Astrocyte (in vitro differentiated cells and primary cell): ENCODE data around the gene METTL9. TPM values are rescaled to one million over a fixed set of nuclear protein-coding genes. Genes with fewer than 3 reads are reported as not detected.
"Not testable (repeated sequence)": the region's sequence is repeated elsewhere in the genome, so short reads cannot be mapped to it uniquely, and the experiment has no call there.

Experiments used
- DNase-seq: peaks from one replicate; pipeline ENCODE4 v3.0.0-alpha.2; 2010; ENCODE audit warnings: low read depth
- FAIRE-seq: peaks from 2 replicates; lab custom pipeline; 2011; peaks lifted over from hg19 to GRCh38; lab: Jason Lieb, UNC
- H2AFZ ChIP-seq: 2 replicates; pipeline ENCODE4 v1.6.0; 2012; ENCODE audit warnings: low read depth, low read length, inconsistent platforms
- H3K27ac ChIP-seq: 2 replicates; pipeline ENCODE4 v1.5.1; 2011; ENCODE audit warnings: low read depth, low read length, inconsistent platforms
- H3K27me3 ChIP-seq: 2 replicates; pipeline ENCODE4 v1.6.0; 2011; ENCODE audit warnings: low read length, inconsistent platforms; ENCODE audit not compliant: insufficient read depth
- H3K36me3 ChIP-seq: 2 replicates; pipeline ENCODE4 v1.5.1; 2011; ENCODE audit warnings: low read length, inconsistent platforms; ENCODE audit not compliant: insufficient read depth
- H3K4me1 ChIP-seq: 2 replicates; pipeline ENCODE4 v1.5.1; 2011; ENCODE audit warnings: low read length, inconsistent platforms; ENCODE audit not compliant: insufficient read depth
- H3K4me2 ChIP-seq: 2 replicates; pipeline ENCODE4 v1.6.0; 2012; ENCODE audit warnings: low read length, inconsistent platforms
- H3K4me3 ChIP-seq: 2 replicates; pipeline ENCODE4 v1.5.1; 2011; ENCODE audit warnings: low read depth, mild to moderate bottlenecking, low read length, inconsistent platforms; ENCODE audit not compliant: insufficient read depth
- H3K79me2 ChIP-seq: 2 replicates; pipeline ENCODE4 v1.6.0; 2012; ENCODE audit warnings: mild to moderate bottlenecking, low read length, inconsistent platforms; ENCODE audit not compliant: insufficient read depth
- H3K9ac ChIP-seq: 2 replicates; pipeline ENCODE4 v1.6.0; 2012; ENCODE audit warnings: mild to moderate bottlenecking, low read length, inconsistent platforms
- H3K9me3 ChIP-seq: 2 replicates; pipeline ENCODE4 v1.5.1; 2012; ENCODE audit warnings: low read depth, mild to moderate bottlenecking, low read length, inconsistent platforms; ENCODE audit not compliant: insufficient read depth
- H4K20me1 ChIP-seq: 2 replicates; pipeline ENCODE4 v1.6.0; 2012; ENCODE audit warnings: low read length, inconsistent platforms; ENCODE audit not compliant: insufficient read depth
- H3K27ac Mint-ChIP-seq: one replicate; pipeline ENCODE4 v1.8.0; 2021; ENCODE audit warnings: mild to moderate bottlenecking, mixed read lengths; ENCODE audit not compliant: unreplicated experiment
- H3K27me3 Mint-ChIP-seq: one replicate; pipeline ENCODE4 v1.8.0; 2021; ENCODE audit warnings: low read depth, mixed read lengths; ENCODE audit not compliant: unreplicated experiment
- H3K36me3 Mint-ChIP-seq: one replicate; pipeline ENCODE4 v1.8.0; 2021; ENCODE audit warnings: low read depth, mixed read lengths; ENCODE audit not compliant: unreplicated experiment
- H3K4me1 Mint-ChIP-seq: one replicate; pipeline ENCODE4 v1.8.0; 2021; ENCODE audit warnings: low read depth, mixed read lengths; ENCODE audit not compliant: unreplicated experiment
- H3K4me3 Mint-ChIP-seq: one replicate; pipeline ENCODE4 v1.8.0; 2021; ENCODE audit warnings: mild to moderate bottlenecking, moderate library complexity, mixed read lengths; ENCODE audit not compliant: unreplicated experiment
- H3K9me3 Mint-ChIP-seq: one replicate; pipeline ENCODE4 v1.8.0; 2021; ENCODE audit warnings: mild to moderate bottlenecking, mixed read lengths; ENCODE audit not compliant: unreplicated experiment
- EZH2 ChIP-seq: IDR thresholded peaks from 2 replicates; pipeline ENCODE4 v1.6.1; 2012; ENCODE audit warnings: mild to moderate bottlenecking, low read length, inconsistent platforms; ENCODE audit not compliant: insufficient read depth
- total RNA-seq: library from RNA; stranded (reverse); gene quantifications from 2 replicates; pipeline ENCODE4 v1.2.1, GENCODE V29; 2021
- TF ChIP-seq, protein P1 (sequence below): IDR thresholded peaks from 2 replicates; pipeline ENCODE4 v1.5.1; 2011; ENCODE audit warnings: low read depth, mild to moderate bottlenecking, inconsistent platforms, low read length, moderate library complexity; ENCODE audit not compliant: insufficient read depth

The METTL9 gene
- total RNA-seq, 1 donor from 2014 or later, result 88.1 TPM

DNA sequence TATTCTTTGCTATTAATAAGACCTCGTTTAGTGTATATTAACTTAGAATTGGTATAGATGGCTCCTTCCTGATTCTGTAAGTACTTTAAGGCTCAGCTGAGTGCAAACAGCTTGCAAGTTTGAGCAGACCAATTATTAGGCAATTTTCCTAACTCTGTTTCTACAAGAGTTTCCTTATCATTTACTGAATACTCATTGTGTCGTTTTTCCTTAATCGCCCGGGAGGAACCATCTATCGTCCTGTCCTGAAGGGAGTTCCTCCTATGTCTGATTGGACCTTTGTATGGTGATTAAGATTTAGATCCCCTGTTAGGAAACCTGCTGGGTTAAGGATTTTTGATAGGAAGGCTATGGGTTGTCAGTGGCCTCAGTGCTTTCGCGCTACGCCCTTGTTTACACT is 32.0 kb downstream of the METTL9 start:
- peaks cover 18% of the 10 kb centered on the region for H3K4me1 ChIP-seq
- H3K27me3 Mint-ChIP-seq, H2AFZ ChIP-seq, H3K27ac ChIP-seq, H3K4me1 Mint-ChIP-seq, H3K36me3 ChIP-seq, H3K9me3 Mint-ChIP-seq, H3K9me3 ChIP-seq, DNase-seq, H3K9ac ChIP-seq, H3K27ac Mint-ChIP-seq, H3K4me3 ChIP-seq, H3K79me2 ChIP-seq, H3K4me2 ChIP-seq, H3K27me3 ChIP-seq, FAIRE-seq, H3K4me3 Mint-ChIP-seq: not testable (repeated sequence)
- H4K20me1 ChIP-seq, result peaks cover 11% of the 10 kb centered on the region
- peaks cover 29% of the 10 kb centered on the region for H3K36me3 Mint-ChIP-seq

DNA sequence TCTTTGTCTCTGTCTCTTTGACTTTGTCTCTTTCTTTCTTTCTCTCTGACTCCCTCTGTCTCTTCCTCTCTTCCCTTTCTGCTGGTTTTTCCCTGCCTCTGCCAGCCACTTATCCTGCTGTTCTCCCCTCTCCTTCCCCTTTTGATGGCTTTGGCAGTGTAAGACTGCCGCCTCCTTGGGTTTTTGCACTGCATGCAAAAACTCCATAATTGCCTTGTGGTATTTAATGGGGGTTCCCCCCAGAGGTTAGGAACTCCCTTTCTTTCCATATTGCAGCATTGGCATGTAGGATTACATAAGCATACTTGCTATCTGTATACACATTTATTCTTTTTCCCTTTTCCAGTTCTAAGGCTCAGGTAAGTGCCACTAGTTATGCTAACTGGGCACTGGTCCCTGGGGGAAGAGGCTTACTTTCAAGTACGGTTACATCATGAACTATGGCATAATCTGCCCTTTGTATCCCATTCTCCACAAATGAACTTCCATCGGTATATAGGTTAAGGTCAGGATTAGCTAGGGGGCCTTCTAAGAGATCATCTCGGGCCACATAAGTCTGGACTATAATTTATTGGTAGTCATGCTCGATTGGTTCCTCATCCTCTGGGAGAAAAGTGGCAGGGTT is 32.7 kb downstream of the METTL9 start:
- not testable (repeated sequence) for H3K9me3 ChIP-seq, H3K4me2 ChIP-seq, H3K9ac ChIP-seq, H3K27ac Mint-ChIP-seq, H2AFZ ChIP-seq, H3K79me2 ChIP-seq, H3K27ac ChIP-seq, H3K36me3 ChIP-seq, DNase-seq, H3K27me3 Mint-ChIP-seq, H3K27me3 ChIP-seq, H3K4me1 Mint-ChIP-seq, FAIRE-seq, H3K9me3 Mint-ChIP-seq, H3K4me3 ChIP-seq
- H4K20me1 ChIP-seq, result peaks cover 11% of the 10 kb centered on the region
- Mint-ChIP-seq H3K36me3 (peaks cover 31% of the 10 kb centered on the region), H3K4me3 (peak overlapping the region; percentile 57)
- H3K4me1 ChIP-seq, result peaks cover 11% of the 10 kb centered on the region

DNA sequence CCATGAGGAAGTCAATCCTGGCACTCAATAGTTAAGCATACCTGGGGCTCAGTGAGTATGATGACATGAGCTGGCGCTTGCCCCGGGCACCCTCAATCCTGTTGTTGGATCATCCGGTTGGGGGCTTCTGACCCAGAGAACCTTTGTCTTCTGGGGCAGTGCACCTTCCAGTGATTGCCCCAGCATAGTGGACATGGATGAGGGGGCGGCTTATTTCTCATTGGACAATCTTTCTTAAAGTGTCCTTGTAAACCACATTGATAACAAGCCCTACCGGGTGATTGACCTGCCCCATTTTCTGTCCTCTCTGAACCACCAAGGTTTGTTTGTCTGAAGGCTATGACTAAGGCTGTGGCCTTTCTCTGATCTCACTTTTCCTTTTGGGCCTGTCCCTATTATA is 34.8 kb downstream of the METTL9 start:
- Histone ChIP-seq H4K20me1 (peaks cover 11% of the 10 kb centered on the region), H3K36me3 (no peaks in the 10 kb centered on the region), H3K4me3 (no peak overlapping the region), H3K27ac (no peak overlapping the region), H3K4me1 (peaks cover 7% of the 10 kb centered on the region), H3K27me3 (no peaks in the 10 kb centered on the region), H3K9ac (no peak overlapping the region), H2AFZ (no peak overlapping the region), H3K9me3 (no peaks in the 10 kb centered on the region), H3K79me2 (peaks cover 7% of the 10 kb centered on the region), H3K4me2 (no peak overlapping the region)
- no peak for TF ChIP-seq EZH2
- TF ChIP-seq, protein P1, sequence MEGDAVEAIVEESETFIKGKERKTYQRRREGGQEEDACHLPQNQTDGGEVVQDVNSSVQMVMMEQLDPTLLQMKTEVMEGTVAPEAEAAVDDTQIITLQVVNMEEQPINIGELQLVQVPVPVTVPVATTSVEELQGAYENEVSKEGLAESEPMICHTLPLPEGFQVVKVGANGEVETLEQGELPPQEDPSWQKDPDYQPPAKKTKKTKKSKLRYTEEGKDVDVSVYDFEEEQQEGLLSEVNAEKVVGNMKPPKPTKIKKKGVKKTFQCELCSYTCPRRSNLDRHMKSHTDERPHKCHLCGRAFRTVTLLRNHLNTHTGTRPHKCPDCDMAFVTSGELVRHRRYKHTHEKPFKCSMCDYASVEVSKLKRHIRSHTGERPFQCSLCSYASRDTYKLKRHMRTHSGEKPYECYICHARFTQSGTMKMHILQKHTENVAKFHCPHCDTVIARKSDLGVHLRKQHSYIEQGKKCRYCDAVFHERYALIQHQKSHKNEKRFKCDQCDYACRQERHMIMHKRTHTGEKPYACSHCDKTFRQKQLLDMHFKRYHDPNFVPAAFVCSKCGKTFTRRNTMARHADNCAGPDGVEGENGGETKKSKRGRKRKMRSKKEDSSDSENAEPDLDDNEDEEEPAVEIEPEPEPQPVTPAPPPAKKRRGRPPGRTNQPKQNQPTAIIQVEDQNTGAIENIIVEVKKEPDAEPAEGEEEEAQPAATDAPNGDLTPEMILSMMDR, result no peak
- Mint-ChIP-seq H3K27me3 (no peaks in the 10 kb centered on the region), H3K27ac (no peak overlapping the region), H3K4me1 (peaks cover 6% of the 10 kb centered on the region), H3K4me3 (no peak overlapping the region), H3K36me3 (peaks cover 25% of the 10 kb centered on the region), H3K9me3 (peaks cover 2% of the 10 kb centered on the region)
- no peak for DNase-seq
- FAIRE-seq, result no peak

DNA sequence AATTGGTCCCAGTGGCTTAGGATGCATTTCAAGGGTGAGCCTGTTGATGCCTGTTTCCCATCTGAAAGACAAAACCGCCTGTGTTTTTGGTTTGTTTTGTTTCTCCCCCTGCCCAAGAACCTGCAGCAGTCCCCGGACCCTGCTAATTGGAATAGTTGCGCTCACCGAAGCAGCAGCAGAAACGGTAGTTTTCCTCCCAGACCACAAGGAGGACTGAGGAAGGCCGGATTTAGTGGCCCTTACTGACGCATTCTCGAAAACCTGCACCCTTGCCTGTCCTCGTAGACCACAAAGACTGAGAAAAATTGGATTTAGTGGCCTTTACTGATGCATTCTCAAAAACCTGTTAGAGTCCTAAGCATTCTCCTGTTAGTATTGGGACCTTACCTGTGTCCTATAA is 36.3 kb downstream of the METTL9 start:
- H3K27me3 ChIP-seq, H3K27ac ChIP-seq, H3K27me3 Mint-ChIP-seq, FAIRE-seq, H3K4me1 ChIP-seq, H3K79me2 ChIP-seq, H3K4me3 ChIP-seq, H3K4me2 ChIP-seq, H3K9me3 Mint-ChIP-seq, H3K9me3 ChIP-seq, H2AFZ ChIP-seq, H3K36me3 ChIP-seq, H3K4me1 Mint-ChIP-seq, H3K27ac Mint-ChIP-seq, H3K4me3 Mint-ChIP-seq, H3K9ac ChIP-seq, DNase-seq: not testable (repeated sequence)
- peaks cover 16% of the 10 kb centered on the region for H3K36me3 Mint-ChIP-seq
- H4K20me1 ChIP-seq, result peaks cover 11% of the 10 kb centered on the region
